ENCODE results near the gene ITGAX. TPM values are rescaled to one million over a fixed set of nuclear protein-coding genes. Genes with fewer than 3 reads are reported as not detected.
"Not testable (repeated sequence)": the region's sequence is repeated elsewhere in the genome, so short reads cannot be mapped to it uniquely, and the experiment has no call there.

The ITGAX gene
- polyA plus RNA-seq, 1 donor from 2014 or later = 6.2 TPM

DNA sequence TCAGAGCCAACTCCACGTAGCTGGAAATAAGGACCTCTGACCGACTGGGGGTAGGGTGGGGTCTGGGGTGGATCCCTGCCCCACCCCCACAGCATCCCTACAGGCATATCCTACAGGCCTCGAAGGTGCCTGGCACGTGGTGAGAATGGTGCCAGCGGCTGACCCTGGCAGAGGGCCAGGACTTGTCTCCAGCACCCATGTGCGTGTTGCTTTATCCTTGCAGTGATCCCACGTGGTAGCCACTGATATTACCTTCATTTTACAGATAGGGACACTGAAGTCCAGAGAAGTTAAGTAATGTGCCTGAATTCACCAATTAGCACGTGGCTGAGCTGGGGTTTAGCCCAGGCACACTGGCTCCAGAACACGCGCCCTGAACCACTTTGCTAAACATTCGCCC is 46.5 kb downstream of the ITGAX start:
- H3K27me3 Mint-ChIP-seq = no peaks in the 10 kb centered on the region
- no peak overlapping the region for H3K27ac Mint-ChIP-seq

DNA sequence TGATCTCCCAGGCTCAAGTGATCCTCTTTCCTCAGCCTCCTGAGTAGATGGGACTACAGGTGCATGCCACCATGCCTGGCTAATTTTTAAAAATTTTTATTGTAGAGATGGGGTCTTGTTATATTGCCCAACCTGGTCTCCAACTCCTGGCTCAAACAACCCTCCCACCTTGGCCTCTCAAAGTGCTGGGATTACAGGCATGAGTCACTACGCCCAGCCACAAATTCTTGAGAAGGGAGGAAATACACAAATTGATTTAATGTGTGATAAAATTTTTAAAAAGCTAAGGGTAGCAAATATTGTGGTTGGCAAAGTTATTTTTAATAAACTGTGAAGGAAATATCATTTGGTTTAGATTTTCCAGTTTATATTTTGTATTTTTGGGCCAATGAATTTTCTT is 47.7 kb downstream of the ITGAX start:
- no peak overlapping the region for H3K27ac Mint-ChIP-seq

More for the DNA sequence above, 46.5 kb downstream of the ITGAX start:
- H3K4me1 Mint-ChIP-seq = peaks cover 0 to 9% (median 3%) of the 10 kb centered on the region in 3 donors
- peaks cover 6% of the 10 kb centered on the region for H3K36me3 Mint-ChIP-seq
- H3K9me3 Mint-ChIP-seq = peaks cover 0 to 5% (median 0%) of the 10 kb centered on the region in 3 donors
- H3K4me3 Mint-ChIP-seq = no peak overlapping the region

DNA sequence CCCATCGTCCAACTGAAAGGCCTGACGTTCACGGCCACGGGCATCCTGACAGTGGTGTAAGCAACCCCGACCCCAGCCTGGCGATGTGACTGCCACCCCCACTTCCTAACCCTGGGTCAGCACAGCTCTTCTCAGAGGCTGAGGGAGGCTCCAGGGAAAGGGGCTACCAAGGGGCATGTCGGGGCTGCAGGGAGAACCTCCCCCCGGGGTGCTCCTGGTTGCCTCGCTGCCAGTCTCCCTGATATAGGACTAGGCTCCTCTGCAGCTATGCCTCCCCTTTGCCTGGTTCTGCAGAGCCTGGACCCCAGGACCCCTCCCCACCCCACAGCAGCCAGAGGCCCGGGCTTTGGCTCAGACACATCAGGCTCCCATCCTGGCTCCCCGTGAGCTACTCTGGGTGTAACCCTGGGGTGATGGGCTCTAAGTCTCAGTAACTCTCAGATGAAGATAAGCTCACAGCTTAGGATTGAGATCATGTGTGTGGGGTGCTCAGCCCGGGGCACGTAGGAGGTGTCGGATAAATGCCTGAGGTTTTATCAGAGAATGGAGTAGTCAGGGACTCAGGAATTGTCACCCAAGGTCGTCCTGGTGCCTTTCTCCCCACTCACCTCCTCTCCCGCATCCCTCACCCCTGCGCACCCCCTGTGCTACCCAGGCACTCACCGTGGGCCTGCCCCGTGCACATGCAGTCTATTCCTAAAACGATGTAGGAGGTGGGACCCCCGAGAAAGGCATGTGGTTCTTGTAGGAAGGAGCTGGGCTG is 48.8 kb downstream of the ITGAX start:
- Mint-ChIP-seq H3K4me3 (no peak overlapping the region), H3K36me3 (peaks cover 5% of the 10 kb centered on the region), H3K27ac (no peak overlapping the region), H3K9me3 (peaks cover 0 to 5% (median 0%) of the 10 kb centered on the region in 3 donors), H3K4me1 (peaks cover 0 to 12% (median 3%) of the 10 kb centered on the region in 3 donors), H3K27me3 (peaks cover 4% of the 10 kb centered on the region)

More for the DNA sequence above, 47.7 kb downstream of the ITGAX start:
- peaks cover 0 to 11% (median 3%) of the 10 kb centered on the region in 3 donors for H3K4me1 Mint-ChIP-seq
- no peaks in the 10 kb centered on the region for H3K27me3 Mint-ChIP-seq
- no peak overlapping the region for H3K4me3 Mint-ChIP-seq
- peaks cover 0 to 5% (median 0%) of the 10 kb centered on the region in 3 donors for H3K9me3 Mint-ChIP-seq
- H3K36me3 Mint-ChIP-seq = peaks cover 6% of the 10 kb centered on the region

DNA sequence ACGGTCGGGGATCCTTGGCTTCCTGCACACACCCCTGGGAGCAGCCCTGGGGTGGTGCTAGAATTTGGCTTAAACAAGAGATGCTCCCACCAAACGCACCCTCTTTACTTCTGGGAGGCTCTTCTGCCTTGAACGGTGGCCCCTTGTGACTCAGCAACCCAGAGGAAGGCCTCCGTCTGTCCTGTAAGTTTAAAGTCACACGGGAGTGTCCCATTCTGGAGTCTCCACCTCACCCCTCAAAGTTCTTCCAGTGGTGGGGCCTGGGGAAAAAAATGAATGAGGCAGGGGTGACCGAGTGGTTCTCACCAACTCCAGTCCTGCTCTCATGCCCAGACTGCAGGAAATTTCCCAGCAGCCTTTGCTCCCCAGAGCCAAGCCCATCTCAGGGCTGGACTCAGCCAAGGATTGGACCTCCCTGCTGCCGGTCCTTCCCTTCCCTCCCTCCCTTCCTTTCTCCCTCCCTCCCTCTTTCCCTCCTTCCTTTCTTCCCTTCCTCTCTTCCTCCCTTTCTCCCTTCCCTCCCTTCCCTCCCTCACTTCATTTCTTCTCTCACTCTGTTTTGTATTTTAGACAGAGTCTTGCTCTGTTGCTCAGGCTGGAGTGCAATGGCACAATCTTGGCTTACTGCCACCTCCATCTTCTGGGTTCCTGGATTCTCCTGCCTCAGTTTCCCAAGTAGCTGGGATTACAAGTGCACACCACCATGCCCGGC is 49.5 kb downstream of the ITGAX start:
- Mint-ChIP-seq H3K4me3 (no peak overlapping the region), H3K27me3 (peaks cover 4% of the 10 kb centered on the region), H3K36me3 (peaks cover 3% of the 10 kb centered on the region), H3K27ac (no peak overlapping the region), H3K9me3 (peaks cover 0 to 5% (median 0%) of the 10 kb centered on the region in 3 donors), H3K4me1 (peaks cover 0 to 12% (median 3%) of the 10 kb centered on the region in 3 donors)

DNA sequence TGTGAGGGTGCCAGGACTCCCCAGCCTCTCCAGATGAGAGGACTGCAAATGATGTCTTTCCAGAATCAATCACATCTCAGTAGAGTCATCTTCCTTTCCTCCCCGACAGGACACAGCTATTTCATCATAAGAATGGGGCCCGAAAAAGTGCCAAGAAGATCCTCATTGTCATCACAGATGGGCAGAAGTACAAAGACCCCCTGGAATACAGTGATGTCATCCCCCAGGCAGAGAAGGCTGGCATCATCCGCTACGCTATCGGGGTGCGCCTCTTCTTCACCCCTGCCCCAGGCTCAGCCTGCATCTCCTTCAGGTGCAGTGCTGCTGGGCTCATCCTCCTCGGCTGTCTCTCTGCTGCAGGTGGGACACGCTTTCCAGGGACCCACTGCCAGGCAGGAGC is 52.4 kb downstream of the ITGAX start:
- Mint-ChIP-seq H3K27ac (no peak overlapping the region), H3K9me3 (no peaks in the 10 kb centered on the region), H3K4me1 (peaks cover 0 to 6% (median 2%) of the 10 kb centered on the region in 3 donors), H3K27me3 (peaks cover 7% of the 10 kb centered on the region), H3K4me3 (no peak overlapping the region), H3K36me3 (no peaks in the 10 kb centered on the region)

DNA sequence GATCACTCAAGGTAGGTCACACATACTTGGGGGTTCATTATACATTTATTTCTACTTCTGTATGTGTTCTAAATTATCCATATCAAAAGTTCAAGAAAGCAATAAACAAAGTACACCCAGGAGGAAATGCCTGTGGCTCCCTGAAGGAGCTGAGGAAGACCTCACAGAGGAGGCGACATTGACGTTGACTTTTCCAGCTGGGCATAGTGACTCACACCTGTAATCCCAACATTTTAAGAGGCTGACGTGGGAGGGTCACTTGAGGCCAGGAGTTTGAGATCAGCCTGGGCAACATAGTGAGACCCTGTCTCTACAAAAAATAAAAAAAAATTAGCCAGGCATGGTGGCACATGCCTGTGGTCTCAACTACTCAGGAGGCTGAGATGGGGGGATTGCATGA is 54.5 kb downstream of the ITGAX start:
- no peaks in the 10 kb centered on the region for H3K9me3 Mint-ChIP-seq

DNA sequence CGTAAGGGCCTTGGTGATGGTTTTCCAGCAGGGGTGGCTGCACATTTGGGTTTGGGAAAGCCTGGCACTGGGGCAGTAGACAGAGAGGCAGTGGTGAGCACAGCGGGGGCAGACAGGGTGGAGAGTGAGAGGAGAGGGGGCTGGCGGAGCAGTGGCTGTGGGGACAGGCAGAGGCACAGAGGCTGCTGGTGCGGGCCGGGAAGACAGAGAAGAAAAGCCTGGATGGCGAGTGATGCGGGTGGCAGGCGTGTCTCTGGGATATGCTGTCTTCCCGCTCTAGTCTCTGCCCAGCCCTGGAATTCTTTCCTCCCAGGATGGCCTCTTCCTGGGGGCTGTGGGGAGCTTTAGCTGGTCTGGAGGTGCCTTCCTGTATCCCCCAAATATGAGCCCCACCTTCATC is 55.1 kb downstream of the ITGAX start:
- Mint-ChIP-seq H3K4me3 (no peak overlapping the region), H3K9me3 (no peaks in the 10 kb centered on the region), H3K27ac (no peak overlapping the region), H3K27me3 (peaks cover 14% of the 10 kb centered on the region), H3K4me1 (peaks cover 0 to 10% (median 10%) of the 10 kb centered on the region in 3 donors), H3K36me3 (no peaks in the 10 kb centered on the region)

More for the DNA sequence above, 54.5 kb downstream of the ITGAX start:
- H3K27me3 Mint-ChIP-seq = peaks cover 14% of the 10 kb centered on the region
- no peaks in the 10 kb centered on the region for H3K36me3 Mint-ChIP-seq
- H3K4me1 Mint-ChIP-seq = peaks cover 0 to 10% (median 10%) of the 10 kb centered on the region in 3 donors
- H3K27ac Mint-ChIP-seq = no peak overlapping the region
- no peak overlapping the region for H3K4me3 Mint-ChIP-seq

DNA sequence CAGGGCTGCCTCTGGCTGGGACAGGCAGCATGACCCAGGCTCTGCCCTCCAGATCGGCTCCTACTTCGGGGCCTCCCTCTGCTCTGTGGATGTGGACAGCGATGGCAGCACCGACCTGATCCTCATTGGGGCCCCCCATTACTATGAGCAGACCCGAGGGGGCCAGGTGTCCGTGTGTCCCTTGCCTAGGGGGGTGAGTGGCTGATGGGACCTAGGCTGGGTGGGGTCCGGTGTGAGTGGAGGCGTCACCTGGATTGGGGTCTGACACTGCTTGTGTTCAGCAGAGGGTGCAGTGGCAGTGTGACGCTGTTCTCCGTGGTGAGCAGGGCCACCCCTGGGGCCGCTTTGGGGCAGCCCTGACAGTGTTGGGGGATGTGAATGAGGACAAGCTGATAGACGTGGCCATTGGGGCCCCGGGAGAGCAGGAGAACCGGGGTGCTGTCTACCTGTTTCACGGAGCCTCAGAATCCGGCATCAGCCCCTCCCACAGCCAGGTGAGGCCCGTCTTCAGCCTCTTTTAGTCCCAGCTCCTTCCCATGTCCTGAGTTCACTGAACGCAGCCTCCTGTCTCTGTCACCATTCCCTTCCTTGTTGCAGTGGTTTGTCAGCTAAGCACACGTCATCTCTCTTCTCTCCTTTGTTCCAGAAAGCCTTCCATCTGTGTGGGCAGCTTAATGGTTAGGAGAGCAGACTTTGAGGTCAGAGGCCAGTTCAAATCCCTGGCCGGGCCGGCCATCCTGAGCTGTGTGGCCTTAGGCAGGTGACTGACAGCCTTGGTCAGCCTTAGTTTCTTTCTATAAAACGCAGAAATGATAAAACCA is 56.3 kb downstream of the ITGAX start:
- Mint-ChIP-seq H3K27ac (no peak overlapping the region), H3K9me3 (no peaks in the 10 kb centered on the region), H3K4me3 (no peak overlapping the region), H3K36me3 (no peaks in the 10 kb centered on the region), H3K4me1 (peaks cover 0 to 14% (median 10%) of the 10 kb centered on the region in 3 donors), H3K27me3 (peaks cover 14% of the 10 kb centered on the region)

DNA sequence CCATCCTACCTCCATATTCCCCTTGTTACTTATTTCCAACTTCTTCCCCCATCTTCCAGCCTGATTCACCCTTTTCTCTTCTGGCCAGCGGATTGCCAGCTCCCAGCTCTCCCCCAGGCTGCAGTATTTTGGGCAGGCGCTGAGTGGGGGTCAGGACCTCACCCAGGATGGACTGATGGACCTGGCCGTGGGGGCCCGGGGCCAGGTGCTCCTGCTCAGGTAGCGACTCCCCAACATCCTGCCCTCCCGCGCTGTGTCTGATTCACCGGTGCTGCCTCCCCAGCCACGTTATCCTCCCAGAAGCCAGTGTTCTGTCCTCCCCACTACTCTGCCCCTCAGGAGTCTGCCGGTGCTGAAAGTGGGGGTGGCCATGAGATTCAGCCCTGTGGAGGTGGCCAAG is 57.8 kb downstream of the ITGAX start:
- peaks cover 0 to under 1% (median 0%) of the 10 kb centered on the region in 3 donors for H3K9me3 Mint-ChIP-seq
- H3K27ac Mint-ChIP-seq = no peak overlapping the region
- no peak overlapping the region for H3K4me3 Mint-ChIP-seq
- H3K27me3 Mint-ChIP-seq = peaks cover 14% of the 10 kb centered on the region
- no peaks in the 10 kb centered on the region for H3K36me3 Mint-ChIP-seq
- peaks cover 0 to 14% (median 8%) of the 10 kb centered on the region in 3 donors for H3K4me1 Mint-ChIP-seq

DNA sequence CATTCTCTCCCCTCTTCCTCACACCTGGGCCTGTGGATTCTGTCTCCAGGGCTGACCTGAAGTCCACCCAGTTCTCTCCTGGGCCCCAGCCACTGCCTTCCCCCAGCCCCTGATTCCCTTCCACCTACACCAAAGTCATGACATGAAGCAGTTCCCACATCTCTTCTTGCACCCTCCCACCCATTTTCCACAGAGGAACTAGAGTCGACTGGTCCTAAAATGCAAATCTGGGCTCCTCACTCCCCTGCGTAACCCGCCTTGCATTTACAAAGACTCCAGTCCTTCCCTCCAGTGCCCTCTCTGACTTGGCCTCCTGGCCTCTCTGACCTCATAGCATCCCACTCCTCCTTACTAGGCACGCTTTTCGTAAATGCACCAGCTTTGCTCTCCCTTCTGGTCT is 58.4 kb downstream of the ITGAX start:
- H3K36me3 Mint-ChIP-seq = no peaks in the 10 kb centered on the region
- peak overlapping the region in 1 of 3 donors; percentile 59 for H3K27ac Mint-ChIP-seq
- peaks cover 14% of the 10 kb centered on the region for H3K27me3 Mint-ChIP-seq
- H3K4me3 Mint-ChIP-seq = no peak overlapping the region
- H3K9me3 Mint-ChIP-seq = peaks cover 0 to 4% (median 3%) of the 10 kb centered on the region in 3 donors
- peaks cover 0 to 14% (median 8%) of the 10 kb centered on the region in 3 donors for H3K4me1 Mint-ChIP-seq

DNA sequence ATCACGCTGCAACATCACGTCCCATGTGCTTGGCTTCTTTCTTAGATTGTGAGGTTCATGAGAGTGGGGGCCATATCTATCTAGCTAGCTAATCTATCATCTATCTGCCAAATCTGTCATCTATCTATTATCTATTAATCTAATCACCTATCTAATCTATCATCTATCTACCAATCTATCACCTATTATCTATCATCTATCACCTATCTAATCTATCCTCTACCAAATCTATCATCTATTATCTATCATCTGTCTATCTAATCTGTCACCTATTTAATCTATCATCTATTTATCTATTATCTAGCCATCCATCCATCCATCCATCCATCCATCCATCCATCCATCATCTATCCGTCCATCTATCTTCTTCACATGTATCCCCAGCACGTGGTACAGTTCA is 59.0 kb downstream of the ITGAX start:
- Mint-ChIP-seq H3K27me3 (peaks cover 10% of the 10 kb centered on the region), H3K27ac (no peak overlapping the region), H3K9me3 (peaks cover 0 to 4% (median 3%) of the 10 kb centered on the region in 3 donors), H3K4me3 (no peak overlapping the region), H3K36me3 (no peaks in the 10 kb centered on the region), H3K4me1 (peaks cover 0 to 14% (median 5%) of the 10 kb centered on the region in 3 donors)

DNA sequence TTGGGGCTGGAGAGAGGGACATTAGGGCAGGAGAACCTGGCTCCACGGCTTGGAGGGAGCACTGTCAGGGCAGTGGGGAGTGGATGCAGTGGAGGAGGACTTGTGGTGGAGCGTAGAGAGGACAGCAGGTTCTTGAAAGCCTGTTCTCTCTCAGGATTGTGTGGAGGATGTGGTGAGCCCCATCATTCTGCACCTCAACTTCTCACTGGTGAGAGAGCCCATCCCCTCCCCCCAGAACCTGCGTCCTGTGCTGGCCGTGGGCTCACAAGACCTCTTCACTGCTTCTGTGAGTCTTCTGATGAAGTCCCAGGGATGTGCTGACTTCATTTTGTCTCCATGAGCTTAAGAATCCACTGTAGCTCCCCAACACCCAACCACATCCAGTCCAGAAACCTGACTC is 59.7 kb downstream of the ITGAX start:
- Mint-ChIP-seq H3K27me3 (peaks cover 10% of the 10 kb centered on the region), H3K36me3 (no peaks in the 10 kb centered on the region)

DNA sequence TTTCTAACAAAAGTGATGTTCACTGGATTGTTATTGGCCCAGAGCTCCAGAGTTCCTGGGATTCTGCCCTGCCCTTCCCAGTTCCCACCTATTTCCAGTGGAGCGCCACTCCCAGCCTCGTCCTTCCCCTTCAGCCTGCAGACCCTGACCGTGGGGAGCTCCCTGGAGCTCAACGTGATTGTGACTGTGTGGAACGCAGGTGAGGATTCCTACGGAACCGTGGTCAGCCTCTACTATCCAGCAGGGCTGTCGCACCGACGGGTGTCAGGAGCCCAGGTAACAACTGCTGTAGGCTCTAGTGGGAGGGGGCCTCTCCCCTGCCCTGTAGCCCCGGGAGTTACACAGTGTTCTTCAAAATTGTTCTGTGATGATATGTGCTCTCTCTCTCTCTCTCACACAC is 61.4 kb downstream of the ITGAX start:
- H3K4me1 Mint-ChIP-seq = peaks cover 0 to 14% (median 5%) of the 10 kb centered on the region in 3 donors
- H3K27me3 Mint-ChIP-seq = peaks cover 8% of the 10 kb centered on the region
- no peaks in the 10 kb centered on the region for H3K36me3 Mint-ChIP-seq
- H3K4me3 Mint-ChIP-seq = no peak overlapping the region
- peak overlapping the region in 1 of 3 donors; percentile 51 for H3K27ac Mint-ChIP-seq
- H3K9me3 Mint-ChIP-seq = peaks cover 0 to 4% (median 3%) of the 10 kb centered on the region in 3 donors

More for the DNA sequence above, 59.7 kb downstream of the ITGAX start:
- Mint-ChIP-seq H3K9me3 (peaks cover 0 to 4% (median 3%) of the 10 kb centered on the region in 3 donors), H3K4me1 (peaks cover 0 to 14% (median 5%) of the 10 kb centered on the region in 3 donors), H3K27ac (no peak overlapping the region), H3K4me3 (no peak overlapping the region)

DNA sequence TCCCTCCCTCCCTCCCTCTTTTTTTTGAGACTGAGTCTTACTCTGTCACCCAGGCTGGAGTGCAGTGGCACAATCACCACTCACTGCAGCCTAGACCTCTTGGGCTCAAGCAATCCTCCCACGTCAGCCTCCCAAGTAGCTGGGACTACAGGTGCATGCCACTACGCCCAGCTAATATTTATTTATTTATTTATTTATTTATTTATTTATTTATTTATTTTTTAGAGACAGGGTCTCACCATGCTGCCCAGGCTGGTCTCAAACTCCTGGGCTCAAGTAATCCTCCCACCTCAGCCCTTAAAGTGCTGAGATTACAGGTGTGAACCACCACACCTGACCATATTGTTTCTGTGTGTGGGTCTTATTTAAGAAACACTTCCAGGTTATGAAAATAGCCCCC is 62.1 kb downstream of the ITGAX start:
- not testable (repeated sequence) for H3K4me3 Mint-ChIP-seq, H3K36me3 Mint-ChIP-seq, H3K27me3 Mint-ChIP-seq, H3K9me3 Mint-ChIP-seq, H3K27ac Mint-ChIP-seq
- H3K4me1 Mint-ChIP-seq = peaks cover 0 to 14% (median 5%) of the 10 kb centered on the region in 3 donors
